Left lung (tissue), 10 donors: ENCODE data around the gene ODF2L. TPM values are rescaled to one million over a fixed set of nuclear protein-coding genes. Genes with fewer than 3 reads are reported as not detected.

Experiments
- ATAC-seq: fragments of 200-7000 bp; cut with Tn5 transposase; one replicate; pipeline ENCODE4 v1.9.1; 2020; ENCODE audit warnings: moderate library complexity
- DNase-seq, 4 donors: peaks; one replicate each; pipeline ENCODE4 v3.0.0-alpha.2; 2013 to 2020
- H3K27ac ChIP-seq, 2 donors: fragments of 200-600 bp; sonication (generic) in 1 of 2; one replicate each; pipeline versions ENCODE4 v1.5.0 to v1.8.0; 2020 to 2021
- H3K27me3 ChIP-seq, 2 donors: fragments of 200-600 bp; sonication (generic) in 1 of 2; one replicate each; pipeline versions ENCODE4 v1.5.0 to v1.8.0; 2020 to 2021
- H3K36me3 ChIP-seq, 2 donors: fragments of 200-600 bp; sonication (generic) in 1 of 2; one replicate each; pipeline versions ENCODE4 v1.5.0 to v1.8.0; 2020 to 2021
- H3K4me1 ChIP-seq, 2 donors: fragments of 200-600 bp; one replicate each; pipeline ENCODE4 v1.8.0; 2021
- H3K4me3 ChIP-seq, 2 donors: fragments of 200-600 bp; sonication (generic) in 1 of 2; one replicate each; pipeline versions ENCODE4 v1.5.0 to v1.8.0; 2020 to 2021; ENCODE audit warnings: mild to moderate bottlenecking in 1 of 2
- H3K9me3 ChIP-seq, 2 donors: fragments of 200-600 bp; sonication (generic) in 1 of 2; one replicate each; pipeline versions ENCODE4 v1.5.0 to v1.8.0; 2020 to 2021
- intact Hi-C, 2 donors: fragments of 100-400 bp; cut with DNase I; formaldehyde crosslinking; loops; one replicate each; pipeline versions ENCODE4 v1.11.2 to v1.14.2; 2022
- polyA plus RNA-seq, 6 donors: library from polyadenylated mRNA; unstranded; fragments of 120-200 nt; gene quantifications; one replicate each; pipeline ENCODE4 v1.2.1, GENCODE V29; 2013; ENCODE audit not compliant: insufficient read length in 6 of 6
- total RNA-seq, 2 donors: library from RNA; stranded (reverse); fragmentation: NEBNext Ultra II Directional; extraction: Animal tissue kit (Norgen Biotek cat#: 25700); gene quantifications; one replicate each; pipeline ENCODE4 v1.2.1, GENCODE V29; 2021
- TF ChIP-seq, protein P1 (sequence below), 2 donors: fragments of 200-600 bp; sonication (generic) in 1 of 2; IDR thresholded peaks; one replicate each; pipeline versions ENCODE4 v1.5.0 to v1.8.0; 2021; ENCODE audit warnings: antibody characterized with exemption in 2 of 2
- donor health status: DM: no; HTN: yes; CAD: no.
- donor health status: DM: no; HTN: no; CAD: no.

The ODF2L gene
- total and polyA plus RNA-seq, 8 donors, result 37.9 to 141 (median 109) TPM

DNA sequence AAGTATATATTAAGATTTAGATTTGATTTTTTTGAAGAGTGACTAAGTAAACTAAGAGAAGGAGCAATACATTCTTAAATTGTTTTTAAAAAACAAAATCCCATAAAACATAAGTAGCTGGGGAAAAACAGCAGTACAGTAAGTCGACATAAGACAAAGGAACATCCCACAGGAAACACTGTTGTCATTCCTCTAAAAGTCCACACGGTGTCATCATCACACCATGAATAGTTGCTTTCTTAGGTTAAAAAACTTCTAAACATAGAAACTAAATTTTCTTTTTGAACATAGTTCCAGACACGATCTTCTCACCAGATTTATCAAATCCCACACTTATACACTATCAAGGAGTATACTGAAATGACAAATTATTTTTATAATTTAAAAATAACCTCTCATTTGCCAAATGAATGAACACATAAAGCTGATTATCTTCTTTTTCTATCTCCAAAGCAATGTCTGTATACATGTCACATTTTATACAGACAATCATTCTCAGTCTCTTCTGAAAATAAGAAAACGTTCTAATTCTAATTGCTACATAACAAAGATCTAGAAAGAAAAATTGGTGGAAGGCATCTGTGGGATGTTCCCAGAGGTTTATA is 15.8 kb downstream of the ODF2L start:
- Histone ChIP-seq H3K27ac (peak overlapping the region in 1 of 2 donors; percentile 7), H3K9me3 (peaks cover 0 to 8% of the 10 kb centered on the region in 2 donors), H3K4me3 (no peak overlapping the region), H3K27me3 (no peaks in the 10 kb centered on the region), H3K36me3 (peaks cover 0 to 6% of the 10 kb centered on the region in 2 donors), H3K4me1 (peaks cover 0 to 11% of the 10 kb centered on the region in 2 donors)
- DNase-seq (peak in 2 of 4 donors; percentile 58 to 77), ATAC-seq (peak; percentile 96)
- intact Hi-C loops, result no loop called here
- TF ChIP-seq, protein P1, sequence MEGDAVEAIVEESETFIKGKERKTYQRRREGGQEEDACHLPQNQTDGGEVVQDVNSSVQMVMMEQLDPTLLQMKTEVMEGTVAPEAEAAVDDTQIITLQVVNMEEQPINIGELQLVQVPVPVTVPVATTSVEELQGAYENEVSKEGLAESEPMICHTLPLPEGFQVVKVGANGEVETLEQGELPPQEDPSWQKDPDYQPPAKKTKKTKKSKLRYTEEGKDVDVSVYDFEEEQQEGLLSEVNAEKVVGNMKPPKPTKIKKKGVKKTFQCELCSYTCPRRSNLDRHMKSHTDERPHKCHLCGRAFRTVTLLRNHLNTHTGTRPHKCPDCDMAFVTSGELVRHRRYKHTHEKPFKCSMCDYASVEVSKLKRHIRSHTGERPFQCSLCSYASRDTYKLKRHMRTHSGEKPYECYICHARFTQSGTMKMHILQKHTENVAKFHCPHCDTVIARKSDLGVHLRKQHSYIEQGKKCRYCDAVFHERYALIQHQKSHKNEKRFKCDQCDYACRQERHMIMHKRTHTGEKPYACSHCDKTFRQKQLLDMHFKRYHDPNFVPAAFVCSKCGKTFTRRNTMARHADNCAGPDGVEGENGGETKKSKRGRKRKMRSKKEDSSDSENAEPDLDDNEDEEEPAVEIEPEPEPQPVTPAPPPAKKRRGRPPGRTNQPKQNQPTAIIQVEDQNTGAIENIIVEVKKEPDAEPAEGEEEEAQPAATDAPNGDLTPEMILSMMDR (IDR thresholded peaks at IDR 0.05), result peak; percentile 73 to 85

GRCh38 chr1:86378813-86379212 is 17.3 kb downstream of the ODF2L start:
- Histone ChIP-seq H3K36me3 (peaks cover 0 to 17% of the 10 kb centered on the region in 2 donors), H3K4me3 (no peak overlapping the region), H3K4me1 (peaks cover 0 to 8% of the 10 kb centered on the region in 2 donors), H3K9me3 (peaks cover 0 to 8% of the 10 kb centered on the region in 2 donors), H3K27ac (no peak overlapping the region), H3K27me3 (no peaks in the 10 kb centered on the region)
- intact Hi-C loops, result loop anchor here in 1 of 2 donors (10.0 kb wide), 1 partner anchor 126 kb away; no protein-coding TSS in a partner anchor
- ATAC-seq (no peak), DNase-seq (no peak)
- TF ChIP-seq, protein P1 (IDR thresholded peaks at IDR 0.05), result no peak

- TF ChIP-seq, protein P1 (IDR thresholded peaks at IDR 0.05), result no peak
- Histone ChIP-seq H3K4me1 (no peaks in the 10 kb centered on the region), H3K4me3 (no peak overlapping the region), H3K27me3 (no peaks in the 10 kb centered on the region), H3K36me3 (peaks cover 0 to 17% of the 10 kb centered on the region in 2 donors), H3K27ac (no peak overlapping the region), H3K9me3 (peaks cover 0 to 8% of the 10 kb centered on the region in 2 donors)
- intact Hi-C loops, result loop anchor here in 1 of 2 donors (10.0 kb wide), 1 partner anchor 127 kb away; no protein-coding TSS in a partner anchor
- DNase-seq (no peak), ATAC-seq (no peak)
Observed at GRCh38 chr1:86377341-86377740, 18.8 kb downstream of the ODF2L start.

DNA sequence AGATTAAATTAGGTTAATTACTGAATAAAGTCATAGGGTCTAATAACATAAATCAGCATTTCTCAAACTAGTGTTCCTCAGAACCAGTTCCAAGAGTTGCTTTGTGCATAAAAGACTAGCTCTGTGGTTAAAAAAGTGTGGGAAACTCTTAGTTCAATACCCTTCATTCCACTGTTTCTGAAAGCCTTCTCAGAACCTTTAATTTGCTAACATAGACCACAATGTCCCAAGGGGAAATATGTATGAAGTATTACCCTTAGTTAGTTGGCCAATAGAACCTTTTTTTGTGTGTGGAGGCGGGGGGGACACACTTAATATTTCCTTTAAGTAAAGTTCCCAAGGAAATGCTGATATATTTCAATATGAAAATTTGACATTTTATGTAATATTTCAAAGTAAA is 20.4 kb downstream of the ODF2L start:
- H3K9me3 ChIP-seq, result peaks cover 0 to 8% of the 10 kb centered on the region in 2 donors
- H3K36me3 ChIP-seq, result peaks cover 0 to 17% of the 10 kb centered on the region in 2 donors
- intact Hi-C loops, result loop anchor here in 1 of 2 donors (10.0 kb wide), 1 partner anchor 129 kb away; no protein-coding TSS in a partner anchor
- H3K27ac ChIP-seq, result no peak overlapping the region
- H3K27me3 ChIP-seq, result no peaks in the 10 kb centered on the region
- H3K4me3 ChIP-seq, result no peak overlapping the region
- no peak for DNase-seq
- no peak for ATAC-seq
- TF ChIP-seq, protein P1 (IDR thresholded peaks at IDR 0.05), result no peak
- H3K4me1 ChIP-seq, result no peaks in the 10 kb centered on the region

DNA sequence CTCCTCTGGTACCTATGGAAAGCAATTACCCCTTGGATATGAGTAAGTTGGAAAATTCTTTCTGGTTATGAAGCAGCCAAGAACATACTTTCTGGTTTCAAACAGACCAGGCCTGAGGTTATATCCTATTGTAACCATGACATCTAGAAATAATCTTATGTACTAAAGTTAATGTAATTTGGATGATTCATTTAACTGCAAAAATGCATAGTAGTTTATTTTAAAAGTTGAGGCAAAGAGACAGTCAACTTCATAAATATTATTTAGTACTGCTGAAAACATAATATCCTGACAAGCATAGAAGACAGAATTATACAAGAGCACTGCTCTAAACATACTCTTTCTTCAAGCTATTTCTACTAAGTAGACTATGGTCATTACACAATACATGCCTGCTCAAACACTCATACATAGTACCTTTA is 25.5 kb downstream of the ODF2L start:
- intact Hi-C loops, result loop anchor here in 1 of 2 donors (10.0 kb wide), 1 partner anchor 134 kb away; no protein-coding TSS in a partner anchor
- TF ChIP-seq, protein P1 (IDR thresholded peaks at IDR 0.05), result no peak
- no peaks in the 10 kb centered on the region for H3K9me3 ChIP-seq
- DNase-seq (no peak), ATAC-seq (no peak)
- H3K4me1 ChIP-seq, result no peaks in the 10 kb centered on the region
- no peak overlapping the region for H3K4me3 ChIP-seq
- no peaks in the 10 kb centered on the region for H3K27me3 ChIP-seq
- peaks cover 0 to 11% of the 10 kb centered on the region in 2 donors for H3K36me3 ChIP-seq
- H3K27ac ChIP-seq, result no peak overlapping the region
